G401 (cell line): ENCODE measurements around the gene RNF135. TPM values are rescaled to one million over a fixed set of nuclear protein-coding genes. Genes with fewer than 3 reads are reported as not detected.
A peak's percentile ranks its signal among the peaks of the same experiment; 100 is the strongest.
"Not testable (repeated sequence)": the region's sequence is repeated elsewhere in the genome, so short reads cannot be mapped to it uniquely, and the experiment has no call there.

Experiments used
- DNase-seq: peaks from one replicate; pipeline ENCODE4 v3.0.0-alpha.2; 2015; ENCODE audit warnings: low spot score
- in situ Hi-C: cut with HindIII; loops from 2 replicates; pipeline ENCODE4 v1.10.0; 2016; ENCODE audit warnings: low sequenced_read_pairs, mixed read lengths
- total RNA-seq: library from RNA; depleted of rRNA; stranded (reverse); fragments of >200 nt; shearing (Covaris generic); gene quantifications from 2 replicates; pipeline ENCODE4 v1.2.3, GENCODE V29; 2014; rRNA removed

RNF135 gene
- total RNA-seq, 1 experiment from 2014 or later, result 1.2 TPM

- in situ Hi-C loops, result not testable (repeated sequence)
- peak; percentile 78 for DNase-seq
These were observed 76.1 kb downstream of the RNF135 start for GRCh38 chr17:31046856-31047425.

GRCh38 chr17:31048142-31048541 is 77.3 kb downstream of the RNF135 start:
- DNase-seq, result no peak
- in situ Hi-C loops, result no loop called here

- in situ Hi-C loops, result no loop called here
- DNase-seq, result no peak
These were observed 77.9 kb downstream of the RNF135 start for GRCh38 chr17:31048780-31049179.

Other genes with a start within 250 kb of the RNF135 start
- 21.5 and 25.3 TPM in 2 replicates for gene CRLF3, start 146.3 kb upstream of the RNF135 start, total RNA-seq
- 3.8 and 11.2 TPM in 2 replicates for gene ATAD5, start 139.1 kb upstream of the RNF135 start, total RNA-seq
- gene TEFM, start 64.8 kb upstream of the RNF135 start, total RNA-seq, result 14.5 and 27.6 TPM in 2 replicates
- 3.0 and 3.7 TPM in 2 replicates for gene ADAP2, start 49.1 kb upstream of the RNF135 start, total RNA-seq
- gene NF1, start 123.9 kb downstream of the RNF135 start, total RNA-seq, result 11.1 and 15.1 TPM in 2 replicates